Ovary (tissue), 9 donors: ENCODE measurements around the gene ZBTB47. TPM values are rescaled to one million over a fixed set of nuclear protein-coding genes. Genes with fewer than 3 reads are reported as not detected.

Source experiments
- DNase-seq, 5 donors: peaks; one replicate each; pipeline ENCODE4 v3.0.0-alpha.2; 2019 to 2020
- H3K27ac ChIP-seq, 2 donors: fragments of 200-600 bp; one replicate each; pipeline versions ENCODE4 v1.5.1 to v1.8.0; 2019 to 2022
- H3K27me3 ChIP-seq: fragments of 200-600 bp; one replicate; pipeline ENCODE4 v1.8.0; 2022
- H3K36me3 ChIP-seq: fragments of 200-600 bp; sonication (generic); one replicate; pipeline ENCODE4 v1.5.1; 2019
- H3K4me1 ChIP-seq: one replicate; pipeline ENCODE4 v1.8.1; 2013; ENCODE audit warnings: mild to moderate bottlenecking, moderate library complexity; ENCODE audit not compliant: insufficient read depth
- H3K4me3 ChIP-seq: fragments of 200-600 bp; sonication (generic); one replicate; pipeline ENCODE4 v1.5.1; 2017
- H3K9me3 ChIP-seq, 2 donors: fragments of 200-600 bp in 1 of 2; sonication (generic) in 1 of 2; one replicate each; pipeline versions ENCODE4 v1.5.1 to v1.8.1; 2013 to 2019; ENCODE audit warnings: mild to moderate bottlenecking in 1 of 2, moderate library complexity in 1 of 2
- CTCF ChIP-seq, 3 donors: fragments of 450-650 bp in 2 of 3; fragments of 200-600 bp in 1 of 3; IDR thresholded peaks; one replicate each; pipeline versions ENCODE4 v1.5.1 to v1.8.0; 2016 to 2022; ENCODE audit warnings: antibody characterized with exemption in 3 of 3, mild to moderate bottlenecking in 1 of 3
- EP300 ChIP-seq: sonication (generic); formaldehyde crosslinking; IDR thresholded peaks from one replicate; pipeline ENCODE4 v1.6.1; 2017; ENCODE audit warnings: antibody characterized with exemption
- POLR2A ChIP-seq: fragments of 450-650 bp; IDR thresholded peaks from one replicate; pipeline ENCODE4 v1.6.1; 2017; ENCODE audit warnings: antibody characterized with exemption, mild to moderate bottlenecking, moderate library complexity
- WGBS, 3 donors: extraction: QIAGEN DNeasy Blood & Tissue Kit in 1 of 3; methylation state at CpG; one replicate each; pipeline versions ENCODE4 v1.1.5 to v1.1.7; 2013 to 2017; 5-methylcytosine and 5-hydroxymethylcytosine counted together
- intact Hi-C, 4 donors: fragments of 100-400 bp; cut with DNase I; formaldehyde crosslinking; loops; one replicate each; pipeline versions ENCODE4 v1.11.0 to v1.15.1; 2022 to 2023
- polyA plus RNA-seq, 2 donors: library from polyadenylated mRNA; stranded (reverse); fragments of 200-250 nt in 1 of 2; fragments of 350-450 nt in 1 of 2; fragmentation: Illumina TruSeq in 1 of 2; extraction: RNeasy Lipid Tissue Mini Kit (QIAGEN cat#74804) in 1 of 2; gene quantifications; one replicate each; pipeline ENCODE4 v1.2.3, GENCODE V29; 2013 to 2014
- total RNA-seq, 7 donors: library from RNA; depleted of rRNA in 2 of 7; stranded (reverse); fragments of >200 nt in 2 of 7; fragmentation: NEBNext Ultra II Directional in 3 of 7; extraction: Animal tissue kit (Norgen Biotek cat#: 25700) in 3 of 7; gene quantifications; one replicate each; pipeline versions ENCODE4 v1.1.0 to v1.2.4, GENCODE V29; 2016 to 2023
- donor health status: DM: no; HTN: no; CAD: no; lungs with moderate emphysema.
- donor health status: DM: no; HTN: no; CAD: no.
- donor health status: Bipolar disorder and iron deficiency.
- donor health status: DM: yes; HTN: yes; CAD: no.
- donor health status: DM: no; HTN: no; CAD: no.
- donor health status: DM: yes; HTN: yes; CAD: no.

ZBTB47 gene
- total and polyA plus RNA-seq, 9 donors: 7.7 to 41.9 (median 25.0) TPM

- 86 to 95% (median 90%) methylated on average over 6 of the region's 6 CpGs for WGBS, 3 donors
- TF ChIP-seq EP300: no peak
- TF ChIP-seq POLR2A: no peak
Observed at GRCh38 chr3:42702982-42703694, 49.6 kb downstream of the ZBTB47 start.

GRCh38 chr3:42703695-42704025, 50.2 kb downstream of the ZBTB47 start:
- TF ChIP-seq EP300 (no peak), CTCF (IDR thresholded peaks at IDR 0.05) (no peak), POLR2A (no peak)
- Histone ChIP-seq H3K4me1 (no peaks in the 10 kb centered on the region), H3K27me3 (no peaks in the 10 kb centered on the region), H3K36me3 (no peaks in the 10 kb centered on the region), H3K9me3 (no peaks in the 10 kb centered on the region), H3K27ac (no peak overlapping the region), H3K4me3 (no peak overlapping the region)
- 72 to 81% (median 75%) methylated on average over 5 of the region's 5 CpGs for WGBS, 3 donors
- intact Hi-C loops: no loop called here
- DNase-seq: peak in 1 of 5 donors; percentile 8

More at GRCh38 chr3:42702982-42703694, 49.6 kb downstream of the ZBTB47 start:
- intact Hi-C loops: no loop called here
- peak in 2 of 5 donors; percentile 7 for DNase-seq
- H3K4me1 ChIP-seq: no peaks in the 10 kb centered on the region
- H3K9me3 ChIP-seq: no peaks in the 10 kb centered on the region
- H3K27me3 ChIP-seq: no peaks in the 10 kb centered on the region
- no peaks in the 10 kb centered on the region for H3K36me3 ChIP-seq
- H3K4me3 ChIP-seq: no peak overlapping the region
- no peak overlapping the region for H3K27ac ChIP-seq

- intact Hi-C loops: no loop called here
- H3K27me3 ChIP-seq: no peaks in the 10 kb centered on the region
- H3K9me3 ChIP-seq: no peaks in the 10 kb centered on the region
- 88 to 91% (median 89%) methylated on average over 8 of the region's 8 CpGs for whole genome bisulfite sequencing, 3 donors
- no peaks in the 10 kb centered on the region for H3K4me1 ChIP-seq
- TF ChIP-seq POLR2A (no peak), CTCF (IDR thresholded peaks at IDR 0.05) (no peak), EP300 (no peak)
- H3K27ac ChIP-seq: no peak overlapping the region
- no peaks in the 10 kb centered on the region for H3K36me3 ChIP-seq
- H3K4me3 ChIP-seq: no peak overlapping the region
- peak in 2 of 5 donors; percentile 7 to 8 for DNase-seq
Observed at GRCh38 chr3:42704136-42704841, 50.8 kb downstream of the ZBTB47 start.

GRCh38 chr3:42705058-42705767, 51.7 kb downstream of the ZBTB47 start:
- H3K27ac ChIP-seq: no peak overlapping the region
- H3K4me1 ChIP-seq: no peaks in the 10 kb centered on the region
- H3K27me3 ChIP-seq: no peaks in the 10 kb centered on the region
- peak in 2 of 5 donors; percentile 2 to 7 for DNase-seq
- H3K36me3 ChIP-seq: no peaks in the 10 kb centered on the region
- WGBS, 3 donors: 78 to 89% (median 81%) methylated on average over 7 of the region's 7 CpGs
- intact Hi-C loops: no loop called here
- H3K9me3 ChIP-seq: no peaks in the 10 kb centered on the region
- H3K4me3 ChIP-seq: no peak overlapping the region
- TF ChIP-seq EP300 (no peak), CTCF (IDR thresholded peaks at IDR 0.05) (no peak), POLR2A (no peak)
